GM12878 (cell line): ENCODE measurements around the gene DDX49. TPM values are rescaled to one million over a fixed set of nuclear protein-coding genes. Genes with fewer than 3 reads are reported as not detected.

Experiments
- ATAC-seq: fragments of 200-7000 bp; cut with Tn5 transposase; 3 replicates; pipeline ENCODE4 v1.9.1; 2020; ENCODE audit warnings: mild to moderate bottlenecking, moderate library complexity
- BruUV-seq: library from RNA; stranded (reverse); fragments of 400-500 nt; replicated peaks from 2 replicates; lab custom pipeline; 2021; lab: Mats Ljungman, UMichigan
- CTCF ChIA-PET: fragments of 300-600 bp; sonication (Branson Sonifier 250); formaldehyde crosslinking; extraction: SDS; loops from one replicate; lab custom pipeline; 2021; ENCODE audit warnings: inconsistent platforms; lab: Yijun Ruan, JAX
- POLR2A ChIA-PET: fragments of 350-600 bp; formaldehyde crosslinking; extraction: SDS; loops from one replicate; lab custom pipeline; 2021; ENCODE audit warnings: inconsistent platforms; lab: Charles Lee
- RAD21 ChIA-PET: fragments of 300-600 bp; sonication (Branson Sonifier 250); formaldehyde crosslinking; loops from one replicate; lab custom pipeline; 2023; ENCODE audit warnings: antibody characterized with exemption; ENCODE audit not compliant: unreplicated experiment; lab: Charles Lee
- SMC1A ChIA-PET: fragments of 300-600 bp; sonication (Branson Sonifier 250); formaldehyde crosslinking; loops from one replicate; lab custom pipeline; 2023; ENCODE audit not compliant: unreplicated experiment, uncharacterized antibody; lab: Charles Lee
- DNase-seq: peaks from one replicate; pipeline ENCODE4 v3.0.0-alpha.2; 2011; ENCODE audit warnings: low read depth, low spot score
- FAIRE-seq: peaks from 3 replicates; lab custom pipeline; 2011; peaks lifted over from hg19 to GRCh38; lab: Jason Lieb, UNC
- H2AFZ ChIP-seq: 2 replicates; pipeline ENCODE4 v1.6.0; 2011; ENCODE audit warnings: low read depth, low read length, control low read depth; ENCODE audit not compliant: control insufficient read depth
- H3K27ac ChIP-seq: 2 replicates; pipeline ENCODE4 v1.5.1; 2011; ENCODE audit warnings: control low read depth; ENCODE audit not compliant: control insufficient read depth, insufficient read depth
- H3K27me3 ChIP-seq, 2 experiments: replicated peaks in 1 of 2; 2 replicates each; pipeline versions ENCODE4 v1.6.0 to v1.6.1; 2011; ENCODE audit warnings: low read length in 1 of 2; ENCODE audit not compliant: control insufficient read depth in 2 of 2, insufficient read depth in 2 of 2
- H3K36me3 ChIP-seq, 2 experiments: 2 replicates each; pipeline ENCODE4 v1.5.1; 2011; ENCODE audit warnings: low read length in 1 of 2; ENCODE audit not compliant: control insufficient read depth in 2 of 2, insufficient read depth in 2 of 2
- H3K4me1 ChIP-seq: 2 replicates; pipeline ENCODE4 v1.6.1; 2011; ENCODE audit warnings: mild to moderate bottlenecking, low read length, moderate library complexity, mixed read lengths; ENCODE audit not compliant: control insufficient read depth, insufficient read depth
- H3K4me2 ChIP-seq: 2 replicates; pipeline ENCODE4 v1.6.0; 2011; ENCODE audit warnings: control low read depth; ENCODE audit not compliant: control insufficient read depth, insufficient read depth
- H3K4me3 ChIP-seq: fragments of 200-600 bp; sonication (generic); 2 replicates; pipeline ENCODE4 v1.5.1; 2016
- H3K79me2 ChIP-seq: 2 replicates; pipeline ENCODE4 v1.6.0; 2011; ENCODE audit warnings: low read length; ENCODE audit not compliant: control insufficient read depth, insufficient read depth
- H3K9ac ChIP-seq: 2 replicates; pipeline ENCODE4 v1.8.0; 2011; ENCODE audit warnings: low read length, control low read depth, mixed read lengths; ENCODE audit not compliant: control insufficient read depth, insufficient read depth
- H3K9me3 ChIP-seq: replicated peaks from 3 replicates; pipeline ENCODE4 v1.5.1; 2011; ENCODE audit warnings: mild to moderate bottlenecking, low read length; ENCODE audit not compliant: control insufficient read depth, insufficient read depth
- H4K20me1 ChIP-seq: 2 replicates; pipeline ENCODE4 v1.6.0; 2011; ENCODE audit not compliant: control insufficient read depth, insufficient read depth
- CBX3 ChIP-seq: fragments of 200-600 bp; sonication (generic); IDR thresholded peaks from 2 replicates; pipeline ENCODE4 v1.6.1; 2016; ENCODE audit warnings: low read depth, borderline replicate concordance
- CHD1 ChIP-seq: IDR thresholded peaks from 2 replicates; pipeline ENCODE4 v1.6.1; 2012; ENCODE audit warnings: low read depth, low read length, improper control_type of control experiment
- IRF4 ChIP-seq: IDR thresholded peaks from 2 replicates; pipeline ENCODE4 v1.6.1; 2011; ENCODE audit warnings: low read depth, low read length
- KAT2A ChIP-seq: conservative IDR thresholded peaks from 2 replicates; pipeline ENCODE4 v1.6.1; 2011; ENCODE audit warnings: low read depth, low read length; ENCODE audit not compliant: control insufficient read depth
- MEF2B ChIP-seq: fragments of 450-650 bp; IDR thresholded peaks from 2 replicates; pipeline ENCODE4 v1.6.1; 2018; ENCODE audit warnings: mild to moderate bottlenecking, moderate library complexity; ENCODE audit not compliant: partially characterized antibody, poor library complexity, severe bottlenecking
- MTA3 ChIP-seq: IDR thresholded peaks from 2 replicates; pipeline ENCODE4 v1.6.1; 2012; ENCODE audit warnings: low read length, inconsistent platforms, borderline replicate concordance
- SMAD5 ChIP-seq: IDR thresholded peaks from 2 replicates; pipeline ENCODE4 v1.6.1; 2016; ENCODE audit warnings: antibody characterized with exemption, low read depth
- TCF12 ChIP-seq: IDR thresholded peaks from 2 replicates; pipeline ENCODE4 v1.6.1; 2011; ENCODE audit warnings: low read depth, mild to moderate bottlenecking, low read length
- WGBS: methylation state at CpG from one replicate; pipeline ENCODE4 v1.1.6; 2016; ENCODE audit warnings: low lambda C conversion rate; ENCODE audit not compliant: insufficient replicate concordance, insufficient coverage; ENCODE audit errors: missing lambda C conversion rate; 5-methylcytosine and 5-hydroxymethylcytosine counted together
- in situ Hi-C: fragments of 300-500 bp; cut with MboI; formaldehyde crosslinking; loops from 9 replicates; pipeline ENCODE4 v1.14.3; 2018; ENCODE audit warnings: mixed read lengths
- intact Hi-C: fragments of 100-400 bp; cut with micrococcal nuclease; formaldehyde crosslinking; loops from one replicate; pipeline ENCODE4 v1.14.2; 2022; ENCODE audit not compliant: unreplicated experiment
- polyA plus RNA-seq, 11 experiments: library from polyadenylated mRNA; depleted of rRNA in 4 of 11; unstranded in 6 of 11; stranded (reverse) in 5 of 11; fragments of >200 nt; fragmentation: Nextera tagmentation in 4 of 11; fragmentation: Illumina TruSeq in 1 of 11; extraction: Ambion mirVana in 4 of 11; extraction: Trizol in 1 of 11; gene quantifications; 1 replicate in 1 of 11; 2 replicates in 10 of 11; pipeline versions ENCODE4 v1.2.1 to v1.2.3, GENCODE V29; 2011 to 2016; ENCODE audit warnings: inconsistent platforms in 2 of 11, missing spikeins in 2 of 11, low read depth in 1 of 11
- total RNA-seq, 4 experiments: library from RNA; depleted of rRNA in 3 of 4; stranded (reverse); fragments of >200 nt in 3 of 4; fragmentation: Illumina TruSeq in 1 of 4; extraction: Trizol in 1 of 4; gene quantifications; 2 replicates each; pipeline versions ENCODE4 v1.2.1 to v1.2.3, GENCODE V29; 2013 to 2021
- TF ChIP-seq, protein P1 (sequence below): fragments of 450-650 bp; formaldehyde crosslinking; IDR thresholded peaks from 2 replicates; pipeline ENCODE4 v1.4.0; 2022; ENCODE audit warnings: mild to moderate bottlenecking, moderate library complexity
- TF ChIP-seq, protein P2 (sequence below): fragments of 450-650 bp; IDR thresholded peaks from 2 replicates; pipeline ENCODE4 v1.6.1; 2017; ENCODE audit warnings: mild to moderate bottlenecking, moderate library complexity
- TF ChIP-seq, protein P3 (sequence below): fragments of 450-650 bp; IDR thresholded peaks from 2 replicates; pipeline ENCODE4 v1.6.1; 2016; ENCODE audit warnings: mild to moderate bottlenecking
- TF ChIP-seq, protein P4 (sequence below): fragments of 450-650 bp; IDR thresholded peaks from 2 replicates; pipeline ENCODE4 v1.6.1; 2018; ENCODE audit warnings: mild to moderate bottlenecking, low read depth, moderate library complexity; ENCODE audit not compliant: partially characterized antibody

The DDX49 gene
- total and polyA plus RNA-seq, 10 of the 15 experiments (the other 5 are each of a cell fraction or from before 2014, with no cell fraction given) = 0.58 to 102 (median 48.1) TPM

DNA sequence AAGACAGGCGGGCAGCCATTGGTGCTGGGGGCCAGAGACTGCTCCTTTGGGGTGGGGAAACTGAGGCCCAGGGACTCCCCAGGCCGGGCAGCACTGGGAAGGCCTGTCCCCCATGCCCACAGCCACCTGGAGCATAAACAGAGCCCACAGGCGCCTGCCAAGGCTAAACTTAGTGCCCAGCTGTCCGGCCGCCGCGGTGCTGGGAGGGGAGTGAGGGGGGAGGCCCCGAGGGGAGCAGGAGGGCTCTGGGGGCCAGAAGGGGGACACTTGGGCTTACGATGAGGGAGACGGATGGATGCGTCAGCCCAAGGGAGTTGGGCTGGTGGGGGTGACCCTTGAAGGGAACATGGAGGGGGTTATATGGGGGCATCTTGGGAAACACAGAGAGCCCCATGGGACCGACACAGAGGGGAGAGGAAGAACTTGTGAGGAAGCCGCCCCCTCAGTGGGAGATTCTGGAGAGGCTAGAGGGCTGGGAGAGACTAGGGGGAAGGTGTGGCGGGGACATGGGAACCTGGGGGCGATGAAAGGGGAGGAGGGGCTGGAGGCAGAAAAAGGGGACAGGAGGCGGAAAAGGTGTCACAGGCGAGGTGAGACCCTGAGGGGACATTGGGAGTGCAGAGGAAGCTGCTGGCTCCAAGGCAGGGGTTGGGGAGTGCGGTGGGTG is 25.8 kb upstream of the DDX49 start:
- Histone ChIP-seq H3K9me3 (no peaks in the 10 kb centered on the region), H3K27ac (no peak overlapping the region), H3K9ac (no peak overlapping the region), H3K4me1 (no peaks in the 10 kb centered on the region), H3K36me3 (no peaks in the 10 kb centered on the region), H3K79me2 (no peaks in the 10 kb centered on the region), H4K20me1 (no peaks in the 10 kb centered on the region), H3K27me3 (peaks cover 4% of the 10 kb centered on the region in 2 experiments; a peak in 3 of 4 replicates), H3K4me3 (no peak overlapping the region), H3K4me2 (no peak overlapping the region), H2AFZ (no peak overlapping the region)
- DNase-seq (no peak), FAIRE-seq (no peak), ATAC-seq (no peak)
- TF ChIP-seq CBX3 = no peak
- no peak for TF ChIP-seq TCF12
- TF ChIP-seq, protein P1, sequence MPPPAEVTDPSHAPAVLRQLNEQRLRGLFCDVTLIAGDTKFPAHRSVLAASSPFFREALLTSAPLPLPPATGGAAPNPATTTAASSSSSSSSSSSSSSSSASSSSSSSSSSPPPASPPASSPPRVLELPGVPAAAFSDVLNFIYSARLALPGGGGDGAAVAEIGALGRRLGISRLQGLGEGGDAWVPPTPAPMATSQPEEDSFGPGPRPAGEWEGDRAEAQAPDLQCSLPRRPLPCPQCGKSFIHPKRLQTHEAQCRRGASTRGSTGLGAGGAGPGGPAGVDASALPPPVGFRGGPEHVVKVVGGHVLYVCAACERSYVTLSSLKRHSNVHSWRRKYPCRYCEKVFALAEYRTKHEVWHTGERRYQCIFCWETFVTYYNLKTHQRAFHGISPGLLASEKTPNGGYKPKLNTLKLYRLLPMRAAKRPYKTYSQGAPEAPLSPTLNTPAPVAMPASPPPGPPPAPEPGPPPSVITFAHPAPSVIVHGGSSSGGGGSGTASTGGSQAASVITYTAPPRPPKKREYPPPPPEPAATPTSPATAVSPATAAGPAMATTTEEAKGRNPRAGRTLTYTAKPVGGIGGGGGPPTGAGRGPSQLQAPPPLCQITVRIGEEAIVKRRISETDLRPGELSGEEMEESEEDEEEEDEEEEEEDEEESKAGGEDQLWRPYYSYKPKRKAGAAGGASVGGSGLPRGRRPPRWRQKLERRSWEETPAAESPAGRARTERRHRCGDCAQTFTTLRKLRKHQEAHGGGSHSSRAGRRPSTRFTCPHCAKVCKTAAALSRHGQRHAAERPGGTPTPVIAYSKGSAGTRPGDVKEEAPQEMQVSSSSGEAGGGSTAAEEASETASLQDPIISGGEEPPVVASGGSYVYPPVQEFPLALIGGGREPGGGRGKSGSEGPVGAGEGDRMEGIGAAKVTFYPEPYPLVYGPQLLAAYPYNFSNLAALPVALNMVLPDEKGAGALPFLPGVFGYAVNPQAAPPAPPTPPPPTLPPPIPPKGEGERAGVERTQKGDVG = no peak
- TF ChIP-seq SMAD5 = no peak
- no peak for TF ChIP-seq MEF2B
- TF ChIP-seq, protein P2, sequence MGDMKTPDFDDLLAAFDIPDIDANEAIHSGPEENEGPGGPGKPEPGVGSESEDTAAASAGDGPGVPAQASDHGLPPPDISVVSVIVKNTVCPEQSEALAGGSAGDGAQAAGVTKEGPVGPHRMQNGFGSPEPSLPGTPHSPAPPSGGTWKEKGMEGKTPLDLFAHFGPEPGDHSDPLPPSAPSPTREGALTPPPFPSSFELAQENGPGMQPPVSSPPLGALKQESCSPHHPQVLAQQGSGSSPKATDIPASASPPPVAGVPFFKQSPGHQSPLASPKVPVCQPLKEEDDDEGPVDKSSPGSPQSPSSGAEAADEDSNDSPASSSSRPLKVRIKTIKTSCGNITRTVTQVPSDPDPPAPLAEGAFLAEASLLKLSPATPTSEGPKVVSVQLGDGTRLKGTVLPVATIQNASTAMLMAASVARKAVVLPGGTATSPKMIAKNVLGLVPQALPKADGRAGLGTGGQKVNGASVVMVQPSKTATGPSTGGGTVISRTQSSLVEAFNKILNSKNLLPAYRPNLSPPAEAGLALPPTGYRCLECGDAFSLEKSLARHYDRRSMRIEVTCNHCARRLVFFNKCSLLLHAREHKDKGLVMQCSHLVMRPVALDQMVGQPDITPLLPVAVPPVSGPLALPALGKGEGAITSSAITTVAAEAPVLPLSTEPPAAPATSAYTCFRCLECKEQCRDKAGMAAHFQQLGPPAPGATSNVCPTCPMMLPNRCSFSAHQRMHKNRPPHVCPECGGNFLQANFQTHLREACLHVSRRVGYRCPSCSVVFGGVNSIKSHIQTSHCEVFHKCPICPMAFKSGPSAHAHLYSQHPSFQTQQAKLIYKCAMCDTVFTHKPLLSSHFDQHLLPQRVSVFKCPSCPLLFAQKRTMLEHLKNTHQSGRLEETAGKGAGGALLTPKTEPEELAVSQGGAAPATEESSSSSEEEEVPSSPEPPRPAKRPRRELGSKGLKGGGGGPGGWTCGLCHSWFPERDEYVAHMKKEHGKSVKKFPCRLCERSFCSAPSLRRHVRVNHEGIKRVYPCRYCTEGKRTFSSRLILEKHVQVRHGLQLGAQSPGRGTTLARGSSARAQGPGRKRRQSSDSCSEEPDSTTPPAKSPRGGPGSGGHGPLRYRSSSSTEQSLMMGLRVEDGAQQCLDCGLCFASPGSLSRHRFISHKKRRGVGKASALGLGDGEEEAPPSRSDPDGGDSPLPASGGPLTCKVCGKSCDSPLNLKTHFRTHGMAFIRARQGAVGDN = no peak
- no peak for TF ChIP-seq KAT2A
- TF ChIP-seq IRF4 = no peak
- no peak for TF ChIP-seq MTA3
- no peak for TF ChIP-seq CHD1
- TF ChIP-seq, protein P3, sequence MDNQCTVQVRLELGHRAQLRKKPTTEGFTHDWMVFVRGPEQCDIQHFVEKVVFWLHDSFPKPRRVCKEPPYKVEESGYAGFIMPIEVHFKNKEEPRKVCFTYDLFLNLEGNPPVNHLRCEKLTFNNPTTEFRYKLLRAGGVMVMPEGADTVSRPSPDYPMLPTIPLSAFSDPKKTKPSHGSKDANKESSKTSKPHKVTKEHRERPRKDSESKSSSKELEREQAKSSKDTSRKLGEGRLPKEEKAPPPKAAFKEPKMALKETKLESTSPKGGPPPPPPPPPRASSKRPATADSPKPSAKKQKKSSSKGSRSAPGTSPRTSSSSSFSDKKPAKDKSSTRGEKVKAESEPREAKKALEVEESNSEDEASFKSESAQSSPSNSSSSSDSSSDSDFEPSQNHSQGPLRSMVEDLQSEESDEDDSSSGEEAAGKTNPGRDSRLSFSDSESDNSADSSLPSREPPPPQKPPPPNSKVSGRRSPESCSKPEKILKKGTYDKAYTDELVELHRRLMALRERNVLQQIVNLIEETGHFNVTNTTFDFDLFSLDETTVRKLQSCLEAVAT = no peak
- TF ChIP-seq, protein P4, sequence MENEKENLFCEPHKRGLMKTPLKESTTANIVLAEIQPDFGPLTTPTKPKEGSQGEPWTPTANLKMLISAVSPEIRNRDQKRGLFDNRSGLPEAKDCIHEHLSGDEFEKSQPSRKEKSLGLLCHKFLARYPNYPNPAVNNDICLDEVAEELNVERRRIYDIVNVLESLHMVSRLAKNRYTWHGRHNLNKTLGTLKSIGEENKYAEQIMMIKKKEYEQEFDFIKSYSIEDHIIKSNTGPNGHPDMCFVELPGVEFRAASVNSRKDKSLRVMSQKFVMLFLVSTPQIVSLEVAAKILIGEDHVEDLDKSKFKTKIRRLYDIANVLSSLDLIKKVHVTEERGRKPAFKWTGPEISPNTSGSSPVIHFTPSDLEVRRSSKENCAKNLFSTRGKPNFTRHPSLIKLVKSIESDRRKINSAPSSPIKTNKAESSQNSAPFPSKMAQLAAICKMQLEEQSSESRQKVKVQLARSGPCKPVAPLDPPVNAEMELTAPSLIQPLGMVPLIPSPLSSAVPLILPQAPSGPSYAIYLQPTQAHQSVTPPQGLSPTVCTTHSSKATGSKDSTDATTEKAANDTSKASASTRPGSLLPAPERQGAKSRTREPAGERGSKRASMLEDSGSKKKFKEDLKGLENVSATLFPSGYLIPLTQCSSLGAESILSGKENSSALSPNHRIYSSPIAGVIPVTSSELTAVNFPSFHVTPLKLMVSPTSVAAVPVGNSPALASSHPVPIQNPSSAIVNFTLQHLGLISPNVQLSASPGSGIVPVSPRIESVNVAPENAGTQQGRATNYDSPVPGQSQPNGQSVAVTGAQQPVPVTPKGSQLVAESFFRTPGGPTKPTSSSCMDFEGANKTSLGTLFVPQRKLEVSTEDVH = no peak
- ChIA-PET CTCF (no interaction called here), POLR2A (no interaction called here), SMC1A (interaction anchor here (0.6 kb wide), 1 partner anchor 127 kb away, joined by 3 read pairs; no protein-coding TSS in a partner anchor), RAD21 (no interaction called here)
- in situ Hi-C loops = no loop called here
- 24% methylated on average over 8 of the region's 18 CpGs for WGBS
- no TSS peak for BruUV-seq
- intact Hi-C loops = no loop called here
